HG02884 (cell line): ENCODE measurements around the gene CAP1.
"Not testable (repeated sequence)": the region's sequence is repeated elsewhere in the genome, so short reads cannot be mapped to it uniquely, and the experiment has no call there.

Experiments
- ATAC-seq: cut with Tn5 transposase; IDR thresholded peaks from one replicate; pipeline ENCODE4 v1.9.1; 2021; ENCODE audit warnings: mild to moderate bottlenecking, moderate library complexity; ENCODE audit not compliant: unreplicated experiment

Gene CAP1

GRCh38 chr1:40058097-40058452, 17.5 kb downstream of the CAP1 start:
- no peak for ATAC-seq

DNA sequence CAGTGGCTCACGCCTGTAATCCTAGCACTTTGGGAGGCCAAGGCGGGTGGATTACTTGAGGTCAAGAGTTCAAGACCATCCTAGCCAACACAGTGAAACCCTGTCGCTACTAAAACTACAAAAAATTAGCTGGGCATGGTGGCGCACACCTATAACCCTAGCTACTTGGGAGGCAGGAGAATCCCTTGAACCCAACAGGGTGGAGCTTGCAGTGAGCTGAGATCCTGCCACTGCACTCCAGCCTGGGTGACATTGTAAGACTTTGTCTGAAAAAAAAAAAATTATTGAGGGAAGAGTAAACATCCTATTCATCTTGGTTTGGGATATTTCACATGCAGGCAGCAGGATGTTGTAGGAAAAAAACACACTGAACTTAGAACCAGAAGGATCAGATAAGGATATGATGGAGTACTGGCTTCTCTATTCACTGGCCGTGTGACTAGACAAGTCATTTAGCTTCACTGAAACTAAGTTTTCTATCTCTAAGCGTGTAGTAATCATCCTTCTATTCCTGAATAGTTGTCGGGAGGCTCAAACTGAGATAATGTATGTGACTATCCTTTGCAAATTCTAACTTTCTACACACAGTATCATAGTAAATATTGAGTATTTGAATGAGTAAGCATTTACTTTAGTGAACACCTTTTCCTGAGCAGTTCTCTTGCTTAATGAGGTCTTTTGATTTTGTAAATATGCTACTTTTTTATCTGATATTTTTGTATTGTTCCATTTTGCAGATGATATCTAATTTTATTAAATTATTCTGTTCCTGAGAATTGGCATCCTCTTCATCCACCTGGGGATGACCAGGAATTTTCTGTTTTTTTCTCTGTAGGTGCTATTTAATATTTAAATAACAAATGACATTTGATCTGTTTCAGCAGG, 18.2 kb downstream of the CAP1 start:
- no peak for ATAC-seq

GRCh38 chr1:40059338-40059959, 18.9 kb downstream of the CAP1 start:
- no peak for ATAC-seq

GRCh38 chr1:40059960-40060750, 19.6 kb downstream of the CAP1 start:
- no peak for ATAC-seq

- peak; percentile 85 for ATAC-seq
Measured at GRCh38 chr1:40064797-40065499, 24.4 kb downstream of the CAP1 start.

DNA sequence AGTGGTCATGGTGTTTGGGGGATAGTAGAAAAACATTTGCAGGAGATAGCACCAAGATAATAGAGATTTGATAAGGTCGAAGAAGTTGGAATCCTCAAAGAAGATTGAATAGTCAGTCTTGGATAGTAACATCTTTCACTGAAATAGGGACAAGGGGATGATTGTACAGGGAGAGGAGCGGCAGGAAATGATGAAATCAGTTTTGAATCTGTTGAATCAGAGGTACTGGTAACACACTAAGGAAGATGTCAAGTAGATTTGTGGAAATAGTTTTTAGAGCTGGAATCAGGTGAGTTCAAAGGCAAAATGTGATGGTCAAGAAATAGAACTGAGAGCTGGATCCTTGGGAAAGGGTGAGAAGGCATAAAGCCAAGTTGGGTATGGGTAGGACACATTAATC, 26.5 kb downstream of the CAP1 start:
- ATAC-seq: no peak

DNA sequence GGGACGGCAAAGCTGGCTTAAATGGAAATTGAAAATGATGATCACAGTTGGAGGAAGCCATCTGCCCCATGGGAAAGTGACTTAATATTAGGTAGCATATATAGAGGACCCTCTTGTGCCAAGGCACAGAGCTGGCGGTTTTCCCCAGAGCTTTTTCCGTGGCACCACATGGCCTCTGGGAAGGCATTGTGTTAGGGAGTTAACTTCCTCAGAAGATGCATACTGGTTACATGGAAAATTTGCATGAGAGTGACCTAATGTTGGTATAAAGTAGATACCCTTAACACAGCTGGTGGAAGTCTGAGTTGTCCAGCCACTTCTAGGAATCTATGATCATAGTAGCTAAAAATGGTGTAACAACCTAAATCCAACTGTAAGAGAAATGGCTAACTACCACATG, 27.3 kb downstream of the CAP1 start:
- no peak for ATAC-seq

DNA sequence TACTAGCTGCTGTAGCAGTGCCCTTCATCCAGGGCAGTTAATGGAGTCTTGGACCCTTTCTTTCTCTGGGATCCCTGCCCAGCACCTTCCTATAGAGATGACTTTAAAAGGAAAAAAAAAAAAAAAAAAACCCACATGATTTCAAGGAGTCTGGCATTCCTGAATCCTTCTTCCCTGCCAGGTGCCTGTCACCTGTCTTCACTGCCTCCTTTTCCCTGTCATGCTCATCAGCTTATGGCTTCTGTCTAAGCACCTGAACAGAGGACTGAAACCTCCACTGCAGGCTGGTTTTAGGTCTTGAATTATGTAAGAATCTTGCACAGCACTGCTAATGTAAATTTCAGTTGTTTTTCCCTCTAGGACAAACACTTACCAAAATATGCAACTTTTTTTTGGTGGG, 31.6 kb downstream of the CAP1 start:
- ATAC-seq: no peak

DNA sequence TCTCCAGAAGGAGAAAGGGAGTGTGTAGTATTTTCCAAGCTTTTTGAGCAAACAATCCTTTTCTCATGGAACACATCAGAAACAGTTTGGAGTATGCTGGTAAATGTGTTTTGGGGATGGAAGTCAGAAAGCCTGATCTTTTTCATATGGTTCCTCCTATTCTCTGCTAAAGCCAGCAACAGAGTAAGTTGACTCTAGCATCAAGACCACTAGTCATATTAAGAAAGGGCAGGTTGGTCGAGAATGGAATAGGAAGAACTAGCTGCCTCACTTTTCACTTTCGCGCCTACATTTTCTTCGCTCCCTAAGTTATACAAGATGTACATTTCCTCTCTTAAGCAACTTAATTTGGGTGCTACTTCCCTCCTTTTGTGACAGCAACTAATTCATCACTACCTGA, 32.5 kb downstream of the CAP1 start:
- no peak for ATAC-seq

DNA sequence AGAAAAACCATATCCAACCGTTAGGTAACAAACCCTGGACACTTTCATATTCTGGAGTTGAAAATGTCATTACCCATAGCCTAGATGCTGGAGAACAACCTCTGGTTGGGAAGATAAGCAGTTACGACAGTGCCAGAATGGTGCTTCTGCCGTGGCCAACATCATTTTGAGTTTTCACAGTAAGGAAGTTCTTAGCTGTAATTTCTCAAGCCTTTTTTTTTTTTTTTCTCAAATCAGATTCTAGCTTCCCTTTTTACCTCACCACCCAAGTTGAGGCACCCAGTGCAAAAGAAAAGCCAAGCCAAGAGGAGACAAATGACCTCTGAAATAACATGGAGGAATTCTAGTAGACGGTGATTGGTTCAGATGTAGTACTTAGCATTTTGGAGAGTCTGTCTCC, 34.7 kb downstream of the CAP1 start:
- ATAC-seq: no peak

DNA sequence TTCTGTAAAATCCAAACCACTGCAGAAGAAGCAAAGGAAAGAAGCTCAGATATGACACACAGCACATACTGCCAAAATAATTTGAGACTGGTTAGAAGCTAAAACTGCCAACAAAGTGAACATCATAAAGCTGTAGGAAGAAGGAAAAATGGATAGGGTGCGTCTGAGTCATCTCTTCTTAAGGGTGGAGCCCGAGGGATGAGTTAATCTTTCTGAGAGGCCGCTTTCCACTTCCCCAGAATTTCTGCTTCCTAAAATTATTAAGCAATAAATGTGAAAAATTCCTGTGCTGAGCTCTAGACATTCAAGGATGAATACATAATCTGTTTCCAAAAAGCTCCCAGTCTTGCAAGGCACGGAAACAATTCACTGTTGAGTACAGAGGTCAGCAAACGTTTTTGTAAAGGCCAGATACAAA, 36.4 kb downstream of the CAP1 start:
- ATAC-seq: no peak

GRCh38 chr1:40078512-40079333, 38.2 kb downstream of the CAP1 start:
- no peak for ATAC-seq

GRCh38 chr1:40079774-40080400, 39.4 kb downstream of the CAP1 start:
- ATAC-seq: no peak

- no peak for ATAC-seq
Measured at GRCh38 chr1:40081871-40082270, 41.3 kb downstream of the CAP1 start.

DNA sequence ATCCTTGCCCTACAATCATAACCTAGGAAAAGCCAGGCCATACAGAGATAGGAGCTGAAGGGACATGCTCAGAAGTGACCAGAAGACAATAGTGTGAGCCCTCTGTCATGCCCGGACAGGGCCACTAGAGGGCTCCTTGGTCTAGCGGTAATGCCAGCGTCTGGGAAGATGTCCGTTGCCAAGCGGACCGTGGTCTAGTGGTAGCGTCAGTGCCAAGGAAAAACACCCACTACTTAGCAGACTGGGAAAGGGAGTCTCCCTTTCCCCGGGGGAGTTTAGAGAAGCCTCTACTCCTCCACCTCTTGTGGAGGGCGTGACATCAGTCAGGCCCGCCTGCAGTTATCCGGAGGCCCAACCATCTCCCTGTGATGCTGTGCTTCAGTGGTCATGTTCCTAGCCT, 44.2 kb downstream of the CAP1 start:
- ATAC-seq: not testable (repeated sequence)

DNA sequence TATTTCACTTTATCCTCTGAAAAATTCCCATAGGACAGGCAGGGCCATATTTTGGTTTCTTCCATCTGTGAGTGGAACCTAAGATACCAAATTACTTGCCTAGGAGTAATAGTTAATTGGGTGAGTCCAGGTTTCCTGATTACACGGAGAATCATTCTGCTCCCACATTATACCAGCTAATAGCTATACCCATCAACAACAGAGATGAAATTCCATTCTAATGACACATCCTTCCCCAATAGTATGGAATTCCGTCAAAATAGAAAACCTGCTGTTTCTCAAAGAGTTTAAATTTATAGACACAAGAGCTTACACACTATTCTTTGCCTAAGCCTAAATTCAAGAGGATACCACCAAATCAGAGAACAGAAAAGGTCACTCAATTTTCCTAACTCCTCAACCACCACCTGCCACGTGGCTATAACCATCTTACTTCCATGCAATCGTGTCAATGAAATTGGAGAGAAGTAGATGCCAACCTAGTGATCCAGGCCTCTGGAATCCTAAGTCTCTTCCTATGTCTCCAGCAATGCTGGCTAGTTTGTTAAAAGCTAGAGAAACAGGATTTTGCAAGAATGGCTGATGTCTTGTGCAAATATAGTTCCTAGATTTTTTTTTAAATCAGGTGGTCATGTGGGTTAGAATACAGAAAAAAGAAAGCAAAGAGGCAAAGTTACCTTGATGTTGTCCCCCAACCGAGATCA, 50.3 kb downstream of the CAP1 start:
- no peak for ATAC-seq

GRCh38 chr1:40092241-40092640, 51.7 kb downstream of the CAP1 start:
- no peak for ATAC-seq

- ATAC-seq: no peak
Measured at GRCh38 chr1:40092706-40093639, 52.4 kb downstream of the CAP1 start.
